Lower leg skin (tissue), 4 donors: ENCODE results near the gene PHLDA2. TPM values are rescaled to one million over a fixed set of nuclear protein-coding genes. Genes with fewer than 3 reads are reported as not detected.
A peak's percentile ranks its signal among the peaks of the same experiment; 100 is the strongest.

Source experiments
- DNase-seq, 2 donors: peaks; one replicate each; pipeline ENCODE4 v3.0.0-alpha.2; 2019; ENCODE audit warnings: low spot score in 2 of 2
- H3K4me3 ChIP-seq: fragments of 200-600 bp; sonication (generic); 2 replicates; pipeline ENCODE4 v1.5.1; 2017; ENCODE audit warnings: mild to moderate bottlenecking, low read depth; ENCODE audit not compliant: poor library complexity, severe bottlenecking
- CTCF ChIP-seq, 3 donors: fragments of 450-650 bp; IDR thresholded peaks; one replicate each; pipeline ENCODE4 v1.5.1; 2016; ENCODE audit warnings: antibody characterized with exemption in 3 of 3, mild to moderate bottlenecking in 3 of 3, moderate library complexity in 2 of 3
- POLR2A ChIP-seq, 2 donors: fragments of 450-650 bp; IDR thresholded peaks; one replicate each; pipeline ENCODE4 v1.6.1; 2016 to 2017; ENCODE audit warnings: antibody characterized with exemption in 2 of 2, mild to moderate bottlenecking in 1 of 2, moderate library complexity in 1 of 2
- WGBS, 2 donors: methylation state at CpG; one replicate each; pipeline ENCODE4 v1.1.5; 2018; 5-methylcytosine and 5-hydroxymethylcytosine counted together
- intact Hi-C: fragments of 100-400 bp; cut with DNase I; formaldehyde crosslinking; loops from one replicate; pipeline ENCODE4 v1.15.0; 2023; ENCODE audit warnings: low total_unique reads
- total RNA-seq, 4 donors: library from RNA; depleted of rRNA; stranded (reverse); fragments of >200 nt; gene quantifications; one replicate each; pipeline ENCODE4 v1.1.0, GENCODE V29; 2016

PHLDA2 gene
- total RNA-seq, 4 donors from 2014 or later: 5.1 to 16.0 (median 7.4) TPM

- no peak overlapping the region for H3K4me3 ChIP-seq
- TF ChIP-seq POLR2A (IDR thresholded peaks at IDR 0.05): no peak
- no peak for TF ChIP-seq CTCF (IDR thresholded peaks at IDR 0.05)
- intact Hi-C loops: loop anchor here (10.0 kb wide), 1 partner anchor 64 kb away; no protein-coding TSS in a partner anchor
- no peak for DNase-seq
- 82 to 85% methylated on average over 1 of the region's 1 CpG for WGBS, 2 donors
Observed at GRCh38 chr11:2950825-2951224, 21.6 kb upstream of the PHLDA2 start.

DNA sequence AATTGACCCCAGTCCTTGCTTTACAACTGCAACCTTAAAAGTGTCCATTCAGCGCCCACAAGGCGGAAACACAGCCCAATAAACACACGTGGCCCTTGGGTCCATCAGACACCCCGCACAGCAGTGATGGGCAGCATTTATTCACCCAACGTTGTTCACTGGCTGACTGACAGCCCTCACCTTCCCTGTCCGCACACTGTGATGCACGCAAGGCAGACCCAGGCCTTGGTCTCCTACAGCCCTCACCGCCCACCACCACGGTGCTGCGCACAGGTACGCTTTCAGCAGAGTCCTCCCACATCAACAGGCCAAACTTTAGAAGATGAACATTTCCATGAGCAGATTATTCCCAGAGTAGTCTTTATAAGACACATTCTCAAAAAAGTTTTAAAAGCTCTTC lies 20.7 kb upstream of the PHLDA2 start:
- no peak overlapping the region for H3K4me3 ChIP-seq
- 93 to 94% methylated on average over 11 of the region's 11 CpGs for WGBS, 2 donors
- no peak for TF ChIP-seq POLR2A (IDR thresholded peaks at IDR 0.05)
- TF ChIP-seq CTCF (IDR thresholded peaks at IDR 0.05): no peak
- intact Hi-C loops: loop anchor here (10.0 kb wide), 1 partner anchor 65 kb away; no protein-coding TSS in a partner anchor
- no peak for DNase-seq

- WGBS, 2 donors: 89 to 94% methylated on average over 11 of the region's 11 CpGs
- DNase-seq: peak in 1 of 2 donors; percentile 56
- intact Hi-C loops: no loop called here
- no peak overlapping the region for H3K4me3 ChIP-seq
- no peak for TF ChIP-seq POLR2A (IDR thresholded peaks at IDR 0.05)
- TF ChIP-seq CTCF (IDR thresholded peaks at IDR 0.05): no peak
Observed at GRCh38 chr11:2947744-2948143, 18.5 kb upstream of the PHLDA2 start.

- 60 to 76% methylated on average over 7 to 8 of the region's 8 CpGs for WGBS, 2 donors
- no peak for DNase-seq
- intact Hi-C loops: no loop called here
- TF ChIP-seq CTCF (IDR thresholded peaks at IDR 0.05): no peak
- no peak for TF ChIP-seq POLR2A (IDR thresholded peaks at IDR 0.05)
- H3K4me3 ChIP-seq: no peak overlapping the region
Observed at GRCh38 chr11:2945757-2946287, 16.6 kb upstream of the PHLDA2 start.

DNA sequence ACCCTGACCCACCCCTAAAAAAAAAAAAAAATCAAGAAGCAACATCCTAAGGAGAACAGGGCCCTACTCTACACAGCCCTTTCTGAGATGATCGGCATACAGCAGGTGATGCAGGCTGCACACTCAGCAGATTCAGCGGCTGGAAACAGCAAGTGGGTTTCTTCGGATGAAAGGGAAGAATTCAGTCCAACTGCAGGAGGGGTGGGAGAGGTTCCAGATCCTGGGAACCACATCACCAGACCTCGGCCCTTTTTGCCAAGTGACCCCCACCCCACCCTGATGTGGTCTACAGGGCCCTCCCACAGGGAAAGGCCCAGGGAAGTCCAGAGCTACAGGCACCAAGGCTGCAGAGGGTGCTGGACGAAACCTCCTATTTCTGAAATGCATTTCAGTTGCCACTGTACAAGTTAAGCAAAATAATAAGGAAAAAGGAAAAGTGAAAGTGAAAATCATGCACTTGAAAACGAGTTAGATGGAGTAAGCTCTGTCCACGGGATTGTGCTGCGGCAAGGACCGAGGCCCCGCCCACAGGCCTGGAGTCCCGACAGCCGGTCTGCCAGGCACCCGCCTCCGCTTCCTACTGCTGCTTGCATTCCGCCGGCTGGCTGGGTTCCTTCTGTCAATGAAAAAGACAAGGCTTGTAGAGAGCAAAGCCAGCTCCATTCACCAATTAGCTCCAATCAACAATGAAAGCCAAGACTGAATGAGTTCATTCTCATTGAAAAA lies 16.0 kb upstream of the PHLDA2 start:
- TF ChIP-seq POLR2A (IDR thresholded peaks at IDR 0.05) (no peak), CTCF (IDR thresholded peaks at IDR 0.05) (no peak)
- WGBS, 2 donors: 16 to 17% methylated on average over 16 of the region's 16 CpGs
- H3K4me3 ChIP-seq: no peak overlapping the region
- intact Hi-C loops: no loop called here
- DNase-seq: peak; percentile 87 to 97
